Body of pancreas (tissue), 4 donors: ENCODE results near the gene ACTL6B.

ENCODE experiments used
- POLR2A ChIP-seq, 3 donors: fragments of 450-650 bp; IDR thresholded peaks; one replicate each; pipeline ENCODE4 v1.6.1; 2016; ENCODE audit warnings: antibody characterized with exemption in 3 of 3, mild to moderate bottlenecking in 2 of 3
- TF ChIP-seq, protein P1 (sequence below), 7 experiments: fragments of 450-650 bp in 4 of 7; fragments of 200-600 bp in 3 of 7; sonication (generic) in 3 of 7; IDR thresholded peaks; one replicate each; pipeline ENCODE4 v1.5.1; 2016 to 2019; ENCODE audit warnings: antibody characterized with exemption in 7 of 7

DNA sequence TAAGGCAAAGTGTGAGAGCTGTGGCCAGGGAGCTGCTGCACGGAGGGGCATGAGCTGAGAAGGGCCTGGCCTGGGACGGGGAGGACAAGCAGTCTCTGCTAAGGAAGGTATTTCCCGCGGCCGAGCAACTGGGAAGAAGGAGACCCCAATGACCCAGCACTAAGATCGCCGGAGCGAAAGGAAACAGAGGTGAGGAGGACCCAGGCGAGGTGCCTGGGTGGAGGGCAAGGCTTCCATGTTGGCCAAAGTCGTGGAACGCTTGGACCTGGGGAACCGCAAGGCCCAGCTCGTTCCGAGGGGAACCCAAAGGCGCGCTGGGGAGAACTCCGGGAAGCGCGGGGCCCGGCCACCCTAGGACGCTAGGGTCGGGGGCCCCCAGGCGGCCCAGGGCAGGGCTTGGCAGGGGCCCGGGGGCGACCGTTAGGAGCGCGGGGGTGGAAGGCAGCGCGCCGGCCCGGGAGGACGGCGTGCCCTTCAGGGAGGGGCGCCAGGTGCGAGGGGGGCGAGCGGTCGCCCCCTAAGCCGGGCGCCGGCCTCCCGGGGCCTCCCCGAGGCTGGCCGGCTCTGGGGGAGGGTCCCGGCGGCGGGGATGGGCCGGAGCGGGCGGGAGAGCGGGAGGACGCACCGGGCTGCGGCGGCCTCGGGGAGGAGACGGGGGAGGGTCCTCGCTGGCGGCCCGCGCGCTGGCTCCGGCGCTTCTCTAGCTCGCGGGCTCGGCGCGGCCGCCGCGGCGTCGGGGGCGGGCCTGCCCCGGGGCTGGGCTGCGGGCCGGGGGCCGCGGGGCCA lies 37.3 kb upstream of the ACTL6B start:
- TF ChIP-seq, protein P1, sequence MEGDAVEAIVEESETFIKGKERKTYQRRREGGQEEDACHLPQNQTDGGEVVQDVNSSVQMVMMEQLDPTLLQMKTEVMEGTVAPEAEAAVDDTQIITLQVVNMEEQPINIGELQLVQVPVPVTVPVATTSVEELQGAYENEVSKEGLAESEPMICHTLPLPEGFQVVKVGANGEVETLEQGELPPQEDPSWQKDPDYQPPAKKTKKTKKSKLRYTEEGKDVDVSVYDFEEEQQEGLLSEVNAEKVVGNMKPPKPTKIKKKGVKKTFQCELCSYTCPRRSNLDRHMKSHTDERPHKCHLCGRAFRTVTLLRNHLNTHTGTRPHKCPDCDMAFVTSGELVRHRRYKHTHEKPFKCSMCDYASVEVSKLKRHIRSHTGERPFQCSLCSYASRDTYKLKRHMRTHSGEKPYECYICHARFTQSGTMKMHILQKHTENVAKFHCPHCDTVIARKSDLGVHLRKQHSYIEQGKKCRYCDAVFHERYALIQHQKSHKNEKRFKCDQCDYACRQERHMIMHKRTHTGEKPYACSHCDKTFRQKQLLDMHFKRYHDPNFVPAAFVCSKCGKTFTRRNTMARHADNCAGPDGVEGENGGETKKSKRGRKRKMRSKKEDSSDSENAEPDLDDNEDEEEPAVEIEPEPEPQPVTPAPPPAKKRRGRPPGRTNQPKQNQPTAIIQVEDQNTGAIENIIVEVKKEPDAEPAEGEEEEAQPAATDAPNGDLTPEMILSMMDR (IDR thresholded peaks at IDR 0.05), result no peak
- no peak for TF ChIP-seq POLR2A (IDR thresholded peaks at IDR 0.05)
